ENCODE measurements around the gene PCGF1. TPM values are rescaled to one million over a fixed set of nuclear protein-coding genes. Genes with fewer than 3 reads are reported as not detected.
A peak's percentile ranks its signal among the peaks of the same experiment; 100 is the strongest.

PCGF1 gene
- total and polyA plus RNA-seq, 10 donors, result 9.6 to 20.4 (median 14.6) TPM

- intact Hi-C loops (cut with DNase I; ENCODE audit: low total_unique reads), result no loop called here
- no peaks in the 10 kb centered on the region for H3K9me3 ChIP-seq
- WGBS, 5 donors, result 87 to 94% (median 93%) methylated on average over 1 of the region's 1 CpG
- peaks cover 5 to 44% (median 38%) of the 10 kb centered on the region in 6 donors for H3K36me3 ChIP-seq
- H3K27me3 ChIP-seq (replicated peaks in 1 of 7), result peaks cover 9 to 38% (median 34%) of the 10 kb centered on the region in 7 donors
- no peak for DNase-seq
- no peak overlapping the region for H3K4me3 ChIP-seq
- H3K27ac ChIP-seq, result no peak overlapping the region
- TF ChIP-seq POLR2A (IDR thresholded peaks at IDR 0.05) (no peak), CTCF (IDR thresholded peaks at IDR 0.05 in 8 of 11, conservative IDR thresholded peaks at IDR 0.05 in 3 of 11) (no peak), POLR2AphosphoS5 (IDR thresholded peaks at IDR 0.05) (no peak)
- peaks cover 24 to 34% (median 29%) of the 10 kb centered on the region in 6 donors for H3K4me1 ChIP-seq
These were observed 12.1 kb downstream of the PCGF1 start for GRCh38 chr2:74495440-74495839.

- Histone ChIP-seq H3K27ac (no peak overlapping the region), H3K36me3 (peaks cover 5 to 63% (median 46%) of the 10 kb centered on the region in 6 donors), H3K4me1 (peaks cover 11 to 15% (median 13%) of the 10 kb centered on the region in 6 donors), H3K4me3 (no peak overlapping the region), H3K9me3 (no peaks in the 10 kb centered on the region), H3K27me3 (replicated peaks in 1 of 7) (peaks cover 0 to 19% (median 15%) of the 10 kb centered on the region in 7 donors)
- 88 to 98% (median 91%) methylated on average over 3 of the region's 3 CpGs for WGBS, 5 donors
- no peak for TF ChIP-seq POLR2AphosphoS5 (IDR thresholded peaks at IDR 0.05)
- TF ChIP-seq CTCF (IDR thresholded peaks at IDR 0.05 in 8 of 11, conservative IDR thresholded peaks at IDR 0.05 in 3 of 11), result no peak
- no peak for TF ChIP-seq POLR2A (IDR thresholded peaks at IDR 0.05)
- DNase-seq, result no peak
- intact Hi-C loops (cut with DNase I; ENCODE audit: low total_unique reads), result no loop called here
These were observed 13.9 kb downstream of the PCGF1 start for GRCh38 chr2:74493546-74493945.

DNA sequence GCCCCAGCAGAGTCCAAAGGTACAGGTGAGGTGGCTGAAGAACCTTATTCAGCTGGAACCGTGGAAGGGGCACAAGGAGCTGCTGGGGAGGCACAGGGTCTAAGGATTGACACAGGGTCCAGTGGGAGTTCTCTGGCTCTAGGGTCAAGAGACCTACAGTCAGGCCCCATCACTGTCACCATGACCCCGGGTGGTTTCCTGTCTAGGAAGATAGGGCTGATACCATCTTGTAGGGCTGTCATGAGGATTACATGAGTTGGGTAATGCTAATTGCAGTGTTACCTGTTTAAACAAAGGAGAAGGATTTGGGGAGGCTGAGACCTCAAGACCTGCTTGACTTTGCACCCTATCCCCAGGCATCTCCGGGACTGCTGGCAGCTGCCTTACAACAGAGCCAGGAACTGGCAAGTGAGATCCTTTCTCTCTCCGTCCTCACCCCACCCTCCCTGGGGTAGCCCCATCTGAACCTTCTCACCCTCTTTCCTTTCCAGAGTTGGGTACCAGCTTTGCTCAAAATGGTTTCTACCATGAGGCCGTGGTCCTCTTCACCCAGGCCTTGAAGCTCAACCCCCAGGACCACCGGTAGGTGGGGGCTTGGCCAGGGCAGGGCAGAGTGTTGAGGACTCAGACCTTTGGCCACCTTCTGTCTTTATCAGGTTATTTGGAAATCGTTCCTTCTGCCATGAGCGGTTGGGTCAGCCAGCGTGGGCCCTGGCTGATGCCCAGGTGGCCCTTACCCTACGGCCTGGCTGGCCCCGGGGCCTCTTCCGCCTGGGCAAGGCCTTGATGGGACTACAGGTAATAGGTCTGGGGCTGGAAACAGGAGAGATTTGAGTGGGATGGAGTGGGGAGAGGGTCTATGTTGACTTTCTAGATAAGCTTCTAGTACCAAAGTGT is 15.6 kb downstream of the PCGF1 start:
- peaks cover 0 to 4% (median 0%) of the 10 kb centered on the region in 6 donors for H3K4me1 ChIP-seq
- H3K36me3 ChIP-seq, result peaks cover 5 to 80% (median 55%) of the 10 kb centered on the region in 6 donors
- H3K27ac ChIP-seq, result no peak overlapping the region
- 93 to 96% (median 95%) methylated on average over 12 of the region's 12 CpGs for WGBS, 5 donors
- peak; percentile 56 for DNase-seq
- intact Hi-C loops (cut with DNase I; ENCODE audit: low total_unique reads), result no loop called here
- no peaks in the 10 kb centered on the region for H3K9me3 ChIP-seq
- peaks cover 0 to 3% (median 0%) of the 10 kb centered on the region in 7 donors for H3K27me3 ChIP-seq (replicated peaks in 1 of 7)
- TF ChIP-seq POLR2AphosphoS5 (IDR thresholded peaks at IDR 0.05), result no peak
- H3K4me3 ChIP-seq, result no peak overlapping the region

- Histone ChIP-seq H3K36me3 (peaks cover 5 to 100% (median 63%) of the 10 kb centered on the region in 6 donors), H3K27me3 (replicated peaks in 1 of 7) (no peaks in the 10 kb centered on the region), H3K4me3 (no peak overlapping the region), H3K27ac (no peak overlapping the region), H3K4me1 (peaks cover 0 to 11% (median 0%) of the 10 kb centered on the region in 6 donors), H3K9me3 (no peaks in the 10 kb centered on the region)
- intact Hi-C loops (cut with DNase I; ENCODE audit: low total_unique reads), result no loop called here
- TF ChIP-seq POLR2AphosphoS5 (IDR thresholded peaks at IDR 0.05) (no peak), CTCF (IDR thresholded peaks at IDR 0.05 in 8 of 11, conservative IDR thresholded peaks at IDR 0.05 in 3 of 11) (no peak), POLR2A (IDR thresholded peaks at IDR 0.05) (no peak)
- 86 to 98% (median 94%) methylated on average over 8 to 9 of the region's 9 CpGs for WGBS, 5 donors
- DNase-seq, result peak; percentile 51
These were observed 17.6 kb downstream of the PCGF1 start for GRCh38 chr2:74489906-74490305.

Measured in spleen (tissue), 11 donors.